ENCODE data around the gene MPZL1.

The MPZL1 gene

DNA sequence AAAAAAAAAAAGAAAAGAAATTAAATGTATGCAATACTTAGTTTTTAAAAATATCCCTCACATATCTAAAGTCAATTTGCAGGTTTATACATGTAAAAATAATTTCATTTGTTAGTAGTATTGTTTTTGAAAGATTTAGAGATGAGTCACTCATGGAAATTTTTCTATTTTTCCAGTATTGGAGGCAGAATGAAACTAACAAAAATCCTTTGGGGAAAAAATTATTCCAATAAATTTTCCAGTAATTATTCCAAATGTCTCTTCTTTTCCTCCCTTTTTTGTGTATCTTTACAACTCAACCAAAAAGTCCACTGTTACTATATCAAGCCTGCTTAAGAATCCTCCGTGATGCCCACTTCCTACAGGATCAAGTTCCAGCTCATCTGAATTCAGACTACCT lies 29.9 kb downstream of the MPZL1 start:
- FAIRE-seq: peak; percentile 17

GRCh38 chr1:167752219-167752985 lies 30.6 kb downstream of the MPZL1 start:
- FAIRE-seq: no peak

GRCh38 chr1:167755654-167756053 lies 33.9 kb downstream of the MPZL1 start:
- no peak for FAIRE-seq

GRCh38 chr1:167756730-167757405 lies 35.1 kb downstream of the MPZL1 start:
- FAIRE-seq: no peak

DNA sequence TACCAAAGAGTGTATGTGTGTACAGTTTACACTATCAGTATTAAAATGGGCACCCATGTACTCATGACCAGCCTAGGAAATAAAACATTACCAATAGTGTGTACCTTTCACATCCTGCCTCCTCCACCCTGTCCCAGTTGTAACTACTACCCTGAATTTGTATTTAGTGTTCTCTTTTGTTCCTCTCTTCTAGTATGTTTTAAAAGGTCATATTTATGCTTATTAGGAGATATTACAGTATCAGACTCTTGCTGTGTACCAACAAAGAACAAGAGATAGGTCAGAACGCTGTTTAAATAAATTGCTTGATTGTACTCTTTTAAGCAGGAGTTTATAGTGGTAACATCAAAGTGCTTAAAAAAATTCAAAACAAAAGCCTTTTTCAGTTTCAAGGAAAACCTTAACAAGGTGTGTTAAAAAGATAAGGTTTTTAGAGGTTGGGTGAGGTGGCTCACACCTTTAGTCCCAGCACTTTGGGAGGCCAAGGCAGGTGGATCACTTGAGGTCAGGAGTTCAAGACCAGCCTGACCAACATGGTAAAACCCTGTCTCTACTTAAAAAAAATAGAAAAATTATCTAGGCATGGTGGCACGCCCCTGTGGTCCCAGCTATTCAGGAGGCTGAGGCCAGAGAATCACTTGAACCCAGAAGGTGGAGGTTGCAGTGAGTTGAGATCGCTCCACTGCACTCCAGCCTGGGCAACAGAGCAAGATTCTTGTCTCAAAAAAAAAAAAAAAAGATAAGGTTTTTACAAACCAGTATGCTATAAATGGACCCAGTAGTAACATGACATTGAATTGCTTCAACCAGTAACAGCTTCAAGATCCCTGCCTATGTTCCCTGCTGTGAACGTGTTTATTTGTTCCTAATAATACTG lies 35.9 kb downstream of the MPZL1 start:
- FAIRE-seq: no peak

DNA sequence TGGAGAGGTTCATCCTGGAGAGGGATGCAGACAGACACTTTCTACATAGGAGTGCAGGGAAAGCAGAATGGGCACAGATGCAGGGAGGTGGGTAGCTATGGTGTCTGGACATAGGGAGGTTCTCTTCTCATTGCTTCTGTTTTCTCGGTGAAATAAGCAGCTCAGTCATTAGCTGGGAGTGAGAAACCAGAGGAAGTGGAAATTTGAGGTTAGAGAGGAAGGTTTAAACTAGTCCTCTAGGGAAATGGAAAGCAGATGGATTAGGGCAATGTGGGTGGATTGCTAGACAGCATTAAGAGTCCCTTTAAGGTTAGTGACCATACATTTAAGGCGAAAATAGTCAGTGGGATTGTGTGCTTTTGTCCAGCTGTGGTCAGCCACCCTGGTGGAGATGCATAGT lies 39.6 kb downstream of the MPZL1 start:
- no peak for FAIRE-seq

DNA sequence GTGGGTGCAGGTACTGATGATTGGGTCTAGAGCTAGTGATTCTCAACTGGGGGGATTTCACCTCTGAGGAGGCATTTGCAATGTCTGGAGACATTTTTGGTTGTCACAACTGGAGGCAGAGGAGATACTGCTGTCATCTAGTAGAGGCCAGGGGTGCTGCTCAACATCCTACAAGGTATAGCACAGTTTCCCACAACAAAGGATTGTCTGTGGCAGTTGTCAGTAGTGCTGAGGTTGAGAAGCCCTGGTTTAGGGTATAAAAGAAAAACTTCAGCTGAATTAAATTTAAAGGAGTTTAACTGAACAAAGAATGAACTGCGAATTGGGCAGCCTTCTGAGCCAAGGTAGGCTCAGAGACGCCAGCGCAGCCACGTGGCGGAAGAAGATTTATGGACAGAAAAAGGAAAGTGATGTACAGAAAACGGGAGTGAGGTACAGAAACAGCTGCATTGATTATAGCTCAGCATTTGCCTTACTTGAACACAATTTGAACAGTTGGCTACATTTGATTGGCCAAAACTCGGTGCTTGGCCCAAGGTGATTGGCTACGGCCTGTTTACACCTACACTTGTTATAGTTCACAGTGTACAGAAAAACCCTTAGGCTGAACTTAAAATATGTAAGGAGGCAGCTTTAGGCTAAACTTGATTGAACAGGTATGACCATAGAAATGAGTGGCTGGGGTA lies 40.4 kb downstream of the MPZL1 start:
- no peak for FAIRE-seq

GRCh38 chr1:167763525-167764220 lies 41.9 kb downstream of the MPZL1 start:
- peak; percentile 26 for FAIRE-seq

DNA sequence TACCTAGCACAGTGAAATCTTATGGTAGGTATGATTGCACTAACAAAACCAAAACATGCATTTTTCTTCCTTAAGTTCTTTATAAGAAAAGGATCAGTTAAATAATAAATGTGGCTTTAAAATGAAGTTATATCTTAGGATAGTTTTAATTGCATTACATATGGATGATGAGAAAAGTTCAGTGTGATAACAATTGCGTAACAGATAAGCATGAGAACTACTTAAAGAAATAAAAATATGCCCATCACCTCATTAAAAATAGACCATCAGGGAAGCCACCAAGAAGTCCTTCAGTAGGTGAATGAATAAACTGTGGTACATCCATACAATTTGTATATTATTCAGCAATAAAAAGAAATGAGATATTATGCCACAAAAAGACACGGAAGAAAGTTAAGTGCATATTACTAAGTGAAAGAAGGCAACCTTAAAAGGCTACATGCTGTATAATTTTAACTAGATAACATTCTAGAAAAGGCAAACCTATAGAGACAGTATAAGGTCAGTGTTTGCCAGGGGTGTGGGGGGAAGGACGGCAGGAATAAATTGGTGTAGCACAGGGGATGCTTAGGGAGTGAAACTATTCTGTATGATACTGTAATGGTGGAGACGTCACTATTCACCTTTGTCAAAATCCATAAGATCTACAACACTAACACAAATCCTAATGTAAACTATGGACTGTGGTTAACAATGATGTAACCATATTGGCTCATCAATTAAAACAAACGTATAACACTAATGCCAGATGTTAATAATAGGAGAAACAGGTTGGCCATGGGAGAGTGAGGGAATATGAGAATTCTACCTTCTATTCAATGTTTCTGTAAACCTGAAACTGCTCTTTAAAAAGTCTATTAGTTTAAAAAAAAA lies 42.9 kb downstream of the MPZL1 start:
- peak; percentile 52 for FAIRE-seq

DNA sequence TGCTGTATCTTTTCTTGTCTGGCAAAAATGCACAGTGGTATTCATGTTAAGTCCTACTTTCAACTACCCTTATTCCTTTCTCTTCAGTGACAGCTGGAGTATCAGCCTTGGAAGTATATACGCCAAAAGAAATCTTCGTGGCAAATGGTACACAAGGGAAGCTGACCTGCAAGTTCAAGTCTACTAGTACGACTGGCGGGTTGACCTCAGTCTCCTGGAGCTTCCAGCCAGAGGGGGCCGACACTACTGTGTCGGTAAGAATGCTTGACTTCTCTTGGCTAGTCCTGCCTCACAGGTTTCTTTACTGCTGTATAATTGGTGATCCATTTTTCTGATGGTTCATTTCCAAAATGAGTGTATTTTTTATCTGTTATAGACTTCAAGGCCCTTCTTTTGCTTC lies 43.7 kb downstream of the MPZL1 start:
- FAIRE-seq: no peak

DNA sequence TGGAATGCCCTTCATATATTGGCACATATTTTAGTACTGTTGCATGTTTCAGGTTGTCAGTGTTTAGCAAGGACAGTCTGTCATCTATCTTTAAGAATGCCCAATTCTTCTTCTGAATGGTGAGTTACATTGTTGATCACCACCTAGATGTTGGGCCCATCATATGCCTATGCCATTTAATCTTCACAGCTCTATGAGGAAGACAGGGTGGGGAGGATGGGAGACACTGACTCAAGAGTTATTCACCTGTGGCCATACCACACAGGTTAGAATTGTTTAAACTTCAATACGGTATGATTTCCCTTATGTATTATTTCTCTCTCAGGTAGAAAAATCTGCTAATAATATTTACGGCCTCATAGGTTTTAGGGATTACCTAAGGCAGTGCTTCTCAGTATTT lies 44.8 kb downstream of the MPZL1 start:
- FAIRE-seq: no peak

DNA sequence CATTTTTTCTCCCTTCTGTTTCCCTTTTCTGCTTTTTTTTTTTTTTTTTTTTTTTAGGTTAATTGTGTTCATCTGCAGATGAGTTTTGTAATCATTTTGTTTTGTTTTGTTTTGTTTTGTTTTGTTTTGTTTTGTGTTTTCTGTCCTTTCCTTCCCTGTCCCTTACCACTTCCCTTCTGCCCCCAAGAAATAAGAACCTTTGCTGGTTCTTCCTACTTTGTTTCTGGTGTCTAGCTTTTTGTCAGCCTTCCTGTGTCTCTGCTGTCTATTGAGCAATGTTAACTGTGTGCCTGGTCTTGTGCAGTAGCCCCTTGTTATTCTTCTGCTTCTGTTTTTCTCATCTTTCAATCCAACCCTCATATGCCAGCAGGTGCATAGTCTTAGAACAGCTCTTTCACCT lies 46.0 kb downstream of the MPZL1 start:
- no peak for FAIRE-seq

DNA sequence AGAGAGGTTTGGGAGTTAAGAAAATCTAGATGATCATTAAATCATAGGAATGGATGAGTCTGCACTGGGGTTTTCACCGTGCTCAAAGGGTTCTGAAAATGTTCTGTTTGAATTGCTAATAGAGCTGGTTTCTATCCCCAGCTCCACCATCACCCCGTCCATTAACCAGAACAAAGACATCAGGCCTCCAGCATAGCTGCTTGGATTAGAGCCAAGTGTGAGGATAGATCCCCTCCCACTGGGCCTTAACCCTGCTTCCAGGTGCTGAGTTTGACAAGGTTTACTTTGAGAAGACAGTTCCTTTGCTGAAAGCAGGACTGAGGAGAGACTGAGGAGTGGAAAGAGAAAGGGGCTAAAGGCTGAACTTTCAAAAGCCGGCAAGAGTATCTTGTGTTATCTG lies 48.3 kb downstream of the MPZL1 start:
- no peak for FAIRE-seq

- FAIRE-seq: no peak
Observed at GRCh38 chr1:167772436-167772835, 50.7 kb downstream of the MPZL1 start.

DNA sequence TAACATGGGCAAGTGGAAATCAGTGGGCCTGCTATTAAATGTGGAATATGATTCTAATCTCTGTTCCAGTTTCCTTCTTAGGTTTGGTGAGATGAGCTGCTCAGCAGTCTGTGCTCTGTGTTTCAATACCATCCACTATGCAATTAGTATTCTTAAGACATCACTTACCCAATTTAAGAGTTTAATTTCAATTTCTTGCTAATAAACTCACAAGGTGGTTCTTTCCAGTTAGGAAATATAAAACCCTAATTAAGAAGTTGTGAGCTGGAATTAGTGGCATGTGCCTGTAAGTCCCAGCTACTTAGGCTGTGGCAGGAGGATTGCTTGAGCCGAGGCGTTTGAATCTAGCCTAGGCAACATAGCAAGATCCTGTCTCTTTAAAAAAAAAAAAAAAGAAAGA lies 51.7 kb downstream of the MPZL1 start:
- FAIRE-seq: no peak

GRCh38 chr1:167774710-167775109 lies 52.9 kb downstream of the MPZL1 start:
- FAIRE-seq: no peak

DNA sequence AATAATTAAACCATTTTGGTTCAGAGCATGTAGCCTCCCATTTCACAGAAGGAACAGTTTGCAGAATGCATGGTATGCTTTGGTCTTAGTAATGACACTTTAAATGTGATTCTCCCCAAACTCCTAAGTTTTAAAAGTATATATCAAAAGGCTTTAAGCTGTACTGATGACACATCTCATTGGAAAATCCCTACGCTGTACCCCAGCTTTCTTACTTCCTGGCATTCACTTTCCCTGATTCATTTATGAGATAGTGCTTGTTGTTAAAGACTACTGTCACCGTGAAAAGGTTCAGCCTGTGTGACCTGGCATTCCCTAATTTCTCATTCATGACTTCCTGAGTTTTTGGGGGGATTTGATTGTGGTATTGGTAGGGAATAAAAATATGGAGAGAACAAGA lies 53.4 kb downstream of the MPZL1 start:
- no peak for FAIRE-seq

- FAIRE-seq: no peak
Observed at GRCh38 chr1:167776151-167776550, 54.4 kb downstream of the MPZL1 start.

DNA sequence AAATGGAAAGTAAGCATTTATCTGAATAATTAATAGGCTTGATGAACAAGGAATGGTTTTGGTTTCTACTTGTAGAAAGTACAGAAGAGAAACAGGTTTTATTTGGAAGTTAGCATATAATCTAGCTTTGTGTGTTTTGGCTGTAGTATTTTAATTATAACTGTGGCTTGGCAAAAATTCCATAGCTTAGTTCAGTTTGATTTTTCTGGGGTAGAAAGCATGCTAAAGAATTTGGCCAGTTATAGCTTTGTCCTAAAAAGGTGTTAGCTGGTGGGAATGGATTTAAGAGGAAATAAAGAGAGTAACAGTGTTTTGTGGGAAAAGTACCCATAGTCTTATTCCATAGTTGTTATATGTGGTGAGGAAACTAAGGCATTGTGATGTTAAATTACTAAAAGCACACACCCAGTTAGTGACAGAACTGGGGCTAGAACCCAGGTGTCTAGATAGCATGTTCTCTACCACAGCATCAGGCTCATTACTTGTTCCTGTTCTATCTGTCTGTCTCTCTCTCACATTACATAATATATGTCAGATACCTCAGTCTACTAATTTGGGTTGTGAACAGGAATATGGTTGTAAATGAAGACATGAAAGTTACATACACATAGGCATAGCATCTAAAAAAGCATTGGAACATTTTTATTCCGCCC lies 55.0 kb downstream of the MPZL1 start:
- no peak for FAIRE-seq

DNA sequence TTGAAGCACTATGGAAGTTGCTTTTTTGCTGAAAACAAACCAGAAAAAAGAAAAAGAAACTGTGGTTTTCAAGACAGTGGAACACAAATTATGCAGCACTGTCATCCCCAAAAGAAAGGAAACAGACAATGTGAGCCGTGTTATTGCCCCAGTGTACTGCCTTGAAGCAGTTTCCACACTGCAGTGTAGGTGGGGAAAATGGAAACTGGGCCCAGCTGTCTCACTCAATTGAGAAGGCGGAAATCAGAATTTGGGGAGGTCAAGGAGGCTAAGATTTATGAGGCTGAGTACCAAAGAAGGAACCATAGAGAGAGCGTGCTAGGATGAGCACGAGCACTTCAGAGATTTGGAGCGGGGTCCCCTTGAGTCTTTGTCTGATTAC lies 55.5 kb downstream of the MPZL1 start:
- no peak for FAIRE-seq

DNA sequence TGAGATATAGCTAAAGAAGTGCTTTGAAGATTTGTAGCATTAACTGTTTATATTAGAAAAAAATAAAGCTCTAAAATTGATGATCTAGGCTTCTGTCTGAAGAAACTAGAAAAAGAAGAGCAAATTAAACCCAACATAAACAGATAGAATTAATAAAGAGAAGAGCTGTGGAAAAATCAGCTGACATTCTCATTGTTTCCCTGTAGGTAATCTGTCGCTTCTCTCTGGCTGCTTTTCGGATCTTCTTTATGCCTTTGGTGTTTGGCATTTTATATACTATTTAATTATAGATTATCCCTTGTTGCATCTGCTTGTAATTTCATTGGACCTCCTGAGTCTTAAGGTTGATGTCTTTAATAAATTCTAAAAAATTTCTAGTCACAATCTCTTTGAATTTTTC lies 59.8 kb downstream of the MPZL1 start:
- no peak for FAIRE-seq

All from TTC549 (cell line).